Transverse colon (tissue), 4 donors: ENCODE data around the gene HSD17B2. TPM values are rescaled to one million over a fixed set of nuclear protein-coding genes. Genes with fewer than 3 reads are reported as not detected.

ENCODE experiments used
- DNase-seq: peaks from one replicate; pipeline ENCODE4 v3.0.0-alpha.2; 2019
- H3K27ac ChIP-seq, 4 donors: fragments of 200-600 bp; sonication (generic); 2 replicates each; pipeline ENCODE4 v1.5.1; 2016 to 2018; ENCODE audit warnings: inconsistent platforms in 4 of 4
- H3K27me3 ChIP-seq: fragments of 200-600 bp; sonication (generic); 2 replicates; pipeline ENCODE4 v1.5.1; 2017; ENCODE audit warnings: inconsistent platforms
- H3K36me3 ChIP-seq, 4 donors: fragments of 200-600 bp; sonication (generic); 2 replicates each; pipeline ENCODE4 v1.5.1; 2017 to 2019; ENCODE audit warnings: inconsistent platforms in 4 of 4
- H3K4me1 ChIP-seq, 4 donors: fragments of 200-600 bp; sonication (generic); 2 replicates each; pipeline ENCODE4 v1.5.1; 2017 to 2020; ENCODE audit warnings: inconsistent platforms in 4 of 4
- H3K4me3 ChIP-seq, 4 donors: fragments of 200-600 bp; sonication (generic); 1 replicate in 1 of 4; 2 replicates in 3 of 4; pipeline versions ENCODE4 v1.5.1 to v1.6.1; 2017 to 2019; ENCODE audit warnings: inconsistent platforms in 4 of 4
- H3K9me3 ChIP-seq, 2 donors: fragments of 200-600 bp; sonication (generic); 2 replicates each; pipeline ENCODE4 v1.5.1; 2017 to 2019; ENCODE audit warnings: inconsistent platforms in 2 of 2
- CTCF ChIP-seq, 5 experiments: fragments of 200-600 bp in 3 of 5; fragments of 450-650 bp in 2 of 5; sonication (generic) in 3 of 5; IDR thresholded peaks; 1 replicate in 2 of 5; 2 replicates in 3 of 5; pipeline ENCODE4 v1.5.1; 2016 to 2017; ENCODE audit warnings: antibody characterized with exemption in 5 of 5, inconsistent platforms in 3 of 5, mild to moderate bottlenecking in 2 of 5, moderate library complexity in 1 of 5
- EP300 ChIP-seq: sonication (generic); formaldehyde crosslinking; IDR thresholded peaks from one replicate; pipeline ENCODE4 v1.6.1; 2017; ENCODE audit warnings: antibody characterized with exemption, low read depth
- POLR2A ChIP-seq: fragments of 450-650 bp; IDR thresholded peaks from one replicate; pipeline ENCODE4 v1.6.1; 2016; ENCODE audit warnings: antibody characterized with exemption, mild to moderate bottlenecking, moderate library complexity
- POLR2AphosphoS5 ChIP-seq, 3 donors: sonication (generic); formaldehyde crosslinking; IDR thresholded peaks; one replicate each; pipeline ENCODE4 v1.6.1; 2016; ENCODE audit warnings: antibody characterized with exemption in 3 of 3
- WGBS, 2 donors: methylation state at CpG; one replicate each; pipeline ENCODE4 v1.1.5; 2018; ENCODE audit warnings: low coverage in 1 of 2; 5-methylcytosine and 5-hydroxymethylcytosine counted together
- in situ Hi-C, 4 donors: fragments of 200-750 bp; cut with MboI; loops; one replicate each; pipeline versions ENCODE4 v1.15.0 to v1.15.1; 2017; ENCODE audit warnings: low sequenced_read_pairs in 3 of 4, low pct_ligation_motif_present in 1 of 4, low pct_unique_long_range_greater_than_20kb in 1 of 4
- intact Hi-C: fragments of 100-400 bp; cut with DNase I; formaldehyde crosslinking; loops from one replicate; pipeline ENCODE4 v1.15.1; 2023; ENCODE audit warnings: low total_unique reads
- total RNA-seq, 4 donors: library from RNA; depleted of rRNA; stranded (reverse); fragments of >200 nt; gene quantifications; one replicate each; pipeline ENCODE4 v1.1.0, GENCODE V29; 2016

HSD17B2 gene
- total RNA-seq, 4 donors from 2014 or later, result 9.6 to 146 (median 82.3) TPM

GRCh38 chr16:82041542-82041941 lies 6.5 kb downstream of the HSD17B2 start:
- 71 to 73% methylated on average over 4 of the region's 4 CpGs for WGBS, 2 donors
- no peak for DNase-seq
- H3K27ac ChIP-seq, result peak overlapping the region in 2 of 4 donors; percentile 2 to 34
- no peaks in the 10 kb centered on the region for H3K36me3 ChIP-seq
- peaks cover 0 to 21% (median 0%) of the 10 kb centered on the region in 4 donors for H3K4me1 ChIP-seq
- H3K4me3 ChIP-seq, result no peak overlapping the region
- H3K9me3 ChIP-seq, result no peaks in the 10 kb centered on the region
- H3K27me3 ChIP-seq, result no peaks in the 10 kb centered on the region
- in situ Hi-C loops (loop anchor here in 1 of 4 donors (25.0 kb wide), 1 partner anchor 196 kb away; no protein-coding TSS in a partner anchor), intact Hi-C loops (no loop called here)
- TF ChIP-seq EP300 (no peak), CTCF (IDR thresholded peaks at IDR 0.05) (no peak), POLR2A (no peak), POLR2AphosphoS5 (IDR thresholded peaks at IDR 0.05) (peak in 1 of 3 donors; percentile 17)

GRCh38 chr16:82042144-82042543 lies 7.1 kb downstream of the HSD17B2 start:
- TF ChIP-seq EP300 (no peak), POLR2AphosphoS5 (IDR thresholded peaks at IDR 0.05) (no peak), CTCF (IDR thresholded peaks at IDR 0.05) (no peak)
- H3K27ac ChIP-seq, result no peak overlapping the region
- peak; percentile 31 for DNase-seq
- no peak overlapping the region for H3K4me3 ChIP-seq
- peaks cover 0 to 27% (median 0%) of the 10 kb centered on the region in 4 donors for H3K4me1 ChIP-seq
- in situ Hi-C loops (loop anchor here in 1 of 4 donors (25.0 kb wide), 1 partner anchor 195 kb away; no protein-coding TSS in a partner anchor), intact Hi-C loops (no loop called here)
- no peaks in the 10 kb centered on the region for H3K27me3 ChIP-seq
- 80% methylated on average over 8 of the region's 8 CpGs; no CpG with 5 or more reads in 1 of the 2 donors for WGBS, 2 donors
- no peaks in the 10 kb centered on the region for H3K36me3 ChIP-seq
- no peaks in the 10 kb centered on the region for H3K9me3 ChIP-seq

GRCh38 chr16:82042846-82043245 lies 7.8 kb downstream of the HSD17B2 start:
- no peaks in the 10 kb centered on the region for H3K36me3 ChIP-seq
- DNase-seq, result no peak
- in situ Hi-C loops, result loop anchor here in 1 of 4 donors (25.0 kb wide), 1 partner anchor 194 kb away; no protein-coding TSS in a partner anchor
- H3K4me1 ChIP-seq, result peaks cover 0 to 31% (median 0%) of the 10 kb centered on the region in 4 donors
- 84 to 100% methylated on average over 1 to 2 of the region's 2 CpGs for WGBS, 2 donors
- no peak overlapping the region for H3K4me3 ChIP-seq
- H3K27ac ChIP-seq, result peak overlapping the region in 1 of 4 donors; percentile 16
- TF ChIP-seq POLR2A (no peak), CTCF (IDR thresholded peaks at IDR 0.05) (no peak), EP300 (no peak)
- no peaks in the 10 kb centered on the region for H3K27me3 ChIP-seq
- intact Hi-C loops, result no loop called here
- no peaks in the 10 kb centered on the region for H3K9me3 ChIP-seq

DNA sequence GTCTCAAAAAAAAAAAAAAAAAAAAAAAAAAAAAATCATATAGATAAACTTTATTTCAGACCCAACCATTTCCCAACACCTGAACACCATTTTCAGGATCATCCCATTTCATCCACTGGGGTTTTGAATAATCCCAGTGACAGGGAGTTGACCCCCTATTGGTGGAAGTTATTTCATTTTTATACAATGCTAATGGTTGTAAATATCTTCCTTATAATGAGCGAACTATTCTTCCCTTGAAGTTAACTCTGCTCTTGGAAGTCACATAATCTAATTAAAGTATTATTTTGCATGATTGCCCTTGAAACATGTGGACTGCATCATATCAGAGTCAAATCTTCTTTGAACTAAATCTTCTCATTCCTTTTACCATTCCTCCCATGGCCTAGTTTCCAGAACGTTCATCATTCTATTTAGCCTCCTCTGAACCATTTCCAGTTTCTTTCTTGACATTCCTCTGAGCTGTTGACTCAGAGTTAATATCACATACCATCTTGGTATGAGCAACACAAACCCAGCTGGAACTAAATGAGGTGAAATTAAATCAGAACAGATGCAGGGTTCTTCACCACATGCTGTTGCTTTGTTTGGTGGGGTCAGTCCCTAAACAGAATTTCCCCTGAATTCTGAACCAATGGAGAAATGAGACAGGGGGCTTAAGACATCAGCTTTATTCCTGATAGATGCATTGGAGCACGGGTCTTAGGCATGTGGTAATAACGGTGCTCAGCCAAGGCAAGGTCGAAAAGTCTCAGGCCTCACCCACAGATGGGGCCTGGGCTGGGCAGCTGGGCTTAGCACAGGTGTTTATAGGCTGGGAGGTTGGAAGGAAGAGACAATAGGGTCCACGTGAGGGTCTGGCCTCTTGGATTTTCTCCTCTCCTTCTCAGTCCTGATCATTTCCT lies 8.9 kb downstream of the HSD17B2 start:
- Histone ChIP-seq H3K27ac (peak overlapping the region in 3 of 4 donors; percentile 17 to 30 (median 21)), H3K4me1 (peaks cover 0 to 35% (median under 1%) of the 10 kb centered on the region in 4 donors), H3K36me3 (no peaks in the 10 kb centered on the region), H3K9me3 (no peaks in the 10 kb centered on the region), H3K4me3 (no peak overlapping the region), H3K27me3 (no peaks in the 10 kb centered on the region)
- DNase-seq, result no peak
- WGBS, 2 donors, result 55 to 62% methylated on average over 2 to 6 of the region's 6 CpGs
- intact Hi-C loops (no loop called here), in situ Hi-C loops (loop anchor here in 1 of 4 donors (25.0 kb wide), 1 partner anchor 193 kb away; no protein-coding TSS in a partner anchor)
- TF ChIP-seq EP300, result no peak
- TF ChIP-seq POLR2AphosphoS5 (IDR thresholded peaks at IDR 0.05), result peak in 1 of 3 donors; percentile 16
- TF ChIP-seq POLR2A, result no peak
- no peak for TF ChIP-seq CTCF (IDR thresholded peaks at IDR 0.05)
